Caco-2 (cell line): ENCODE results near the gene PPP2R3A. TPM values are rescaled to one million over a fixed set of nuclear protein-coding genes. Genes with fewer than 3 reads are reported as not detected.

Source experiments
- BruUV-seq: library from RNA; stranded (reverse); fragments of 400-500 nt; replicated peaks from 2 replicates; lab custom pipeline; 2021; lab: Mats Ljungman, UMichigan
- CTCF ChIA-PET: fragments of 300-600 bp; sonication (Branson Sonifier 250); formaldehyde crosslinking; loops from one replicate; lab custom pipeline; 2022; ENCODE audit warnings: antibody characterized with exemption; lab: Charles Lee
- POLR2A ChIA-PET: fragments of 300-600 bp; sonication (Branson Sonifier 250); formaldehyde crosslinking; loops from one replicate; lab custom pipeline; 2022; ENCODE audit warnings: antibody characterized with exemption; lab: Charles Lee
- DNase-seq, 2 experiments: peaks; one replicate each; pipeline versions ENCODE4 v3.0.0 to v3.0.0-alpha.2; 2020 to 2022
- H3K27me3 ChIP-seq: replicated peaks from 2 replicates; pipeline ENCODE4 v1.6.0; 2011; ENCODE audit warnings: low read length; ENCODE audit not compliant: control insufficient read depth, insufficient read depth
- H3K36me3 ChIP-seq: 2 replicates; pipeline ENCODE4 v1.5.1; 2011; ENCODE audit warnings: low read length; ENCODE audit not compliant: control insufficient read depth, insufficient read depth
- H3K4me1 ChIP-seq: fragments of 250-450 bp; sonication (Bioruptor Pico); 2 replicates; pipeline ENCODE4 v1.5.1; 2020; ENCODE audit warnings: mild to moderate bottlenecking
- H3K4me3 ChIP-seq: 2 replicates; pipeline ENCODE4 v1.5.1; 2011; ENCODE audit warnings: low read depth, mild to moderate bottlenecking, control low read depth, low read length
- H3K9me3 ChIP-seq: fragments of 250-450 bp; sonication (Bioruptor Pico); 2 replicates; pipeline ENCODE4 v1.5.1; 2020; ENCODE audit warnings: mild to moderate bottlenecking, moderate library complexity
- H3K27ac Mint-ChIP-seq: one replicate; pipeline ENCODE4 v1.8.0; 2022; ENCODE audit warnings: mixed read lengths; ENCODE audit not compliant: unreplicated experiment
- H3K27me3 Mint-ChIP-seq: one replicate; pipeline ENCODE4 v1.8.0; 2022; ENCODE audit warnings: mixed read lengths; ENCODE audit not compliant: insufficient read depth, unreplicated experiment
- H3K36me3 Mint-ChIP-seq: one replicate; pipeline ENCODE4 v1.8.0; 2022; ENCODE audit warnings: mild to moderate bottlenecking, mixed read lengths; ENCODE audit not compliant: insufficient read depth, unreplicated experiment
- H3K4me1 Mint-ChIP-seq: one replicate; pipeline ENCODE4 v1.8.0; 2022; ENCODE audit warnings: low read depth, mixed read lengths; ENCODE audit not compliant: unreplicated experiment
- H3K4me3 Mint-ChIP-seq: one replicate; pipeline ENCODE4 v1.8.0; 2022; ENCODE audit warnings: mild to moderate bottlenecking, moderate library complexity, mixed read lengths; ENCODE audit not compliant: unreplicated experiment
- H3K9me3 Mint-ChIP-seq: one replicate; pipeline ENCODE4 v1.8.0; 2022; ENCODE audit warnings: mixed read lengths; ENCODE audit not compliant: unreplicated experiment
- CTCF ChIP-seq, 2 experiments: fragments of 200-600 bp in 1 of 2; IDR thresholded peaks; 1 replicate in 1 of 2; 2 replicates in 1 of 2; pipeline versions ENCODE4 v1.5.1 to v1.8.0; 2011 to 2022; ENCODE audit warnings: antibody characterized with exemption in 1 of 2, control low read depth in 1 of 2, inconsistent platforms in 1 of 2, low read depth in 1 of 2, low read length in 1 of 2, mild to moderate bottlenecking in 1 of 2, moderate library complexity in 1 of 2; ENCODE audit not compliant: insufficient read depth in 1 of 2, severe bottlenecking in 1 of 2, unreplicated experiment in 1 of 2
- intact Hi-C: fragments of 100-400 bp; cut with micrococcal nuclease; formaldehyde crosslinking; loops from one replicate; pipeline ENCODE4 v1.10.0; 2022; ENCODE audit not compliant: unreplicated experiment
- total RNA-seq: library from RNA; stranded (reverse); gene quantifications from 2 replicates; pipeline ENCODE4 v1.2.3, GENCODE V29; 2022

PPP2R3A gene
- total RNA-seq, 1 experiment from 2014 or later, result 9.5 TPM

- H3K4me3 ChIP-seq, result no peak overlapping the region
- no peaks in the 10 kb centered on the region for H3K27me3 ChIP-seq
- H3K4me1 ChIP-seq, result no peaks in the 10 kb centered on the region
- no peak overlapping the region for H3K4me3 Mint-ChIP-seq
- no peaks in the 10 kb centered on the region for H3K4me1 Mint-ChIP-seq
- H3K27me3 Mint-ChIP-seq, result no peaks in the 10 kb centered on the region
- CTCF ChIA-PET, result interaction anchor here (0.5 to 1.8 kb wide), 13 partner anchors 23 to 306 kb away, joined by 3 to 11 read pairs (median 4); partner anchors contain the start of gene PPP2R3A
- H3K9me3 ChIP-seq, result no peaks in the 10 kb centered on the region
- H3K36me3 ChIP-seq, result 0 out of 2 replicates have a peak, but pooled peaks cover 2% of the 10 kb centered on the region
- peaks cover 8% of the 10 kb centered on the region for H3K36me3 Mint-ChIP-seq
- peak in 1 of 2 experiments; percentile 44 for DNase-seq
- no TSS peak for BruUV-seq
- H3K9me3 Mint-ChIP-seq, result no peaks in the 10 kb centered on the region
- POLR2A ChIA-PET, result interaction anchor here (1.8 kb wide), 1 partner anchor 77 kb away, joined by 6 read pairs; the partner anchor contains the start of gene PPP2R3A
- H3K27ac Mint-ChIP-seq, result no peak overlapping the region
- TF ChIP-seq CTCF (IDR thresholded peaks at IDR 0.05; ENCODE audit: insufficient read depth in 1 of 2, low read depth in 1 of 2, low read length in 1 of 2, severe bottlenecking in 1 of 2, unreplicated experiment in 1 of 2), result peak; percentile 57
- intact Hi-C loops, result loop anchor here (1.0 to 2.0 kb wide), 4 partner anchors 76 to 306 kb away; no protein-coding TSS in a partner anchor
Observed at GRCh38 chr3:136042608-136043221, 77.2 kb downstream of the PPP2R3A start.

DNA sequence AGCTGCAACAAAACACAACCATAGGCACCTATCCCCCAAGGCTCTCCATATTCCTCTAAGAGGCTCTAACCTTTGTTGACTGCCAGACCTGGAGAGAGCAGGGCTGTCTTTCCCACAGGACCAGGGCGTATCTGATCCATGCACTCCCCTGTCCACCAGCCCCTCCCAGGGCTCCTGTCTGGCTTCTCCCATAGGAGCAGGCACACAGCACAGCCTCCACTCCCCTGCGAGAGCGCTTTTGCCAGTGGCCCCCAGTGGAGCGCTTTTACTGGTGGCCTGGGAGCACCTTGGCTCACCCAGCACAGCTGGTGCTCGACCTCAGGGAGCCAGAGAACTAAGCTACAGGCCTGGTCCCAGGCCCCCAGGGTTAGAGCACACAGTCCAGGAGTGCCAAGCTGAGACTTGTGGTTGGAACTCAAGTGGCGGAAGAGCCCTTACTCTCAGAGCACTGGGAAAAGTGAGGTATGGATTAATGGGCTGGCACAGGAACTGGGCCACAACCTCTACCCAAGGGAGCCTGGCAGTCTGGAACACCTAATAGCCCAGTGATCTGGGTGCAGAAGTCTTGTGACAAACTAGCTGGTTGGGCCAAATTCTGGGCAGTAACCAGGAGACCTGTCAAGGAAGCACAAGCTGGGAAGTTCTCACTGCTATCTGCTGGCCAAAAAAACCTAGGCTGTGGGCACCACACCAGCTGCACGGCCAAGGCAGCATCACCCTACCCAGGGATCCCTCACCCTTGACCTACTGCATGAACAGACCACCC is 79.6 kb downstream of the PPP2R3A start:
- POLR2A ChIA-PET, result no interaction called here
- H3K9me3 ChIP-seq, result no peaks in the 10 kb centered on the region
- H3K27me3 ChIP-seq, result no peaks in the 10 kb centered on the region
- BruUV-seq, result no TSS peak
- Mint-ChIP-seq H3K27me3 (no peaks in the 10 kb centered on the region), H3K36me3 (peaks cover 17% of the 10 kb centered on the region), H3K4me3 (no peak overlapping the region), H3K9me3 (no peaks in the 10 kb centered on the region), H3K4me1 (no peaks in the 10 kb centered on the region), H3K27ac (no peak overlapping the region)
- CTCF ChIA-PET, result no interaction called here
- no peaks in the 10 kb centered on the region for H3K4me1 ChIP-seq
- TF ChIP-seq CTCF (IDR thresholded peaks at IDR 0.05; ENCODE audit: insufficient read depth in 1 of 2, low read depth in 1 of 2, low read length in 1 of 2, severe bottlenecking in 1 of 2, unreplicated experiment in 1 of 2), result no peak
- H3K4me3 ChIP-seq, result no peak overlapping the region
- H3K36me3 ChIP-seq, result 0 out of 2 replicates have a peak, but pooled peaks cover 2% of the 10 kb centered on the region
- intact Hi-C loops, result no loop called here
- no peak for DNase-seq

- CTCF ChIA-PET, result no interaction called here
- BruUV-seq, result no TSS peak
Observed at GRCh38 chr3:136048068-136048467, 82.5 kb downstream of the PPP2R3A start.

More at GRCh38 chr3:136048068-136048467, 82.5 kb downstream of the PPP2R3A start:
- DNase-seq, result no peak
- Histone ChIP-seq H3K4me3 (no peak overlapping the region), H3K27me3 (no peaks in the 10 kb centered on the region), H3K9me3 (no peaks in the 10 kb centered on the region), H3K4me1 (no peaks in the 10 kb centered on the region), H3K36me3 (0 out of 2 replicates have a peak, but pooled peaks cover 2% of the 10 kb centered on the region)
- H3K4me1 Mint-ChIP-seq, result no peaks in the 10 kb centered on the region
- H3K9me3 Mint-ChIP-seq, result no peaks in the 10 kb centered on the region
- POLR2A ChIA-PET, result no interaction called here
- TF ChIP-seq CTCF (IDR thresholded peaks at IDR 0.05; ENCODE audit: insufficient read depth in 1 of 2, low read depth in 1 of 2, low read length in 1 of 2, severe bottlenecking in 1 of 2, unreplicated experiment in 1 of 2), result no peak
- intact Hi-C loops, result no loop called here
- H3K27me3 Mint-ChIP-seq, result no peaks in the 10 kb centered on the region
- H3K36me3 Mint-ChIP-seq, result peaks cover 17% of the 10 kb centered on the region
- no peak overlapping the region for H3K4me3 Mint-ChIP-seq
- H3K27ac Mint-ChIP-seq, result no peak overlapping the region
